Dermis lymphatic vessel endothelial cell (primary cell): ENCODE results near the gene AGXT2. TPM values are rescaled to one million over a fixed set of nuclear protein-coding genes. Genes with fewer than 3 reads are reported as not detected.

Experiments
- total RNA-seq: library from RNA; depleted of rRNA; stranded (reverse); fragments of >200 nt; gene quantifications from 2 replicates; pipeline ENCODE4 v1.2.1, GENCODE V29; 2014

Gene AGXT2
- not detected in 2 replicates for total RNA-seq

GRCh38 chr5:35047785-35048404 lies at the start of gene AGXT2:
Gene AGXT2 (minus strand): TSS chr5:35047949. CDS start chr5:35047892, 57 bp downstream.

Other genes with a start within 250 kb of the AGXT2 start
- gene TTC23L, start 208.8 kb downstream of the AGXT2 start, total RNA-seq = 0.09 and 0.22 TPM in 2 replicates
- gene RAD1, start 132.4 kb downstream of the AGXT2 start, total RNA-seq = 19.8 and 22.3 TPM in 2 replicates
- 16.0 and 25.9 TPM in 2 replicates for gene BRIX1, start 132.2 kb downstream of the AGXT2 start, total RNA-seq
- gene DNAJC21, start 118.4 kb downstream of the AGXT2 start, total RNA-seq = 19.2 and 29.3 TPM in 2 replicates
- not detected in 2 replicates for gene PRLR, start 182.5 kb upstream of the AGXT2 start, total RNA-seq